Measurements from ENCODE around the gene DEXI. TPM values are rescaled to one million over a fixed set of nuclear protein-coding genes. Genes with fewer than 3 reads are reported as not detected.

DEXI gene
- total RNA-seq, 2 experiments from 2014 or later, result 24.2 to 24.7 TPM

- H3K27me3 Mint-ChIP-seq, result no peaks in the 10 kb centered on the region
- H3K4me1 Mint-ChIP-seq, result peaks cover 87% of the 10 kb centered on the region
- H3K9me3 Mint-ChIP-seq, result no peaks in the 10 kb centered on the region
- H3K27ac Mint-ChIP-seq, result peak overlapping the region; percentile 44
- H3K4me3 Mint-ChIP-seq, result peak overlapping the region; percentile 51
- POLR2A ChIA-PET, result interaction anchor here (0.9 to 3.3 kb wide), 4 partner anchors 10 to 195 kb away, joined by 4 to 16 read pairs (median 8); partner anchors contain the start of genes CIITA and NUBP1
- no peak for DNase-seq
- CTCF ChIA-PET, result interaction anchor here (0.9 to 1.9 kb wide), 2 partner anchors 20 to 61 kb away, joined by 4 to 5 read pairs; no protein-coding TSS in a partner anchor
- peaks cover 30% of the 10 kb centered on the region for H3K36me3 Mint-ChIP-seq (ENCODE audit: low read depth)
Observed at GRCh38 chr16:10938796-10939648, 3.2 kb downstream of the DEXI start.

- H3K27ac Mint-ChIP-seq, result peak overlapping the region; percentile 44
- H3K4me3 Mint-ChIP-seq, result peak overlapping the region; percentile 51
- peak; percentile 51 for DNase-seq
- ChIA-PET CTCF (interaction anchor here (2.2 to 2.3 kb wide), 2 partner anchors 19 to 201 kb away, joined by 7 to 11 read pairs; no protein-coding TSS in a partner anchor), POLR2A (interaction anchor here (1.0 to 3.3 kb wide), 3 partner anchors 12 to 61 kb away, joined by 3 to 16 read pairs (median 11); partner anchors contain the start of gene CIITA)
- H3K27me3 Mint-ChIP-seq, result no peaks in the 10 kb centered on the region
- peaks cover 89% of the 10 kb centered on the region for H3K4me1 Mint-ChIP-seq
- H3K36me3 Mint-ChIP-seq (ENCODE audit: low read depth), result peaks cover 30% of the 10 kb centered on the region
- no peaks in the 10 kb centered on the region for H3K9me3 Mint-ChIP-seq
Observed at GRCh38 chr16:10938321-10938720, 3.9 kb downstream of the DEXI start.

GRCh38 chr16:10937068-10937859 lies 5.0 kb downstream of the DEXI start:
- peak; percentile 25 for DNase-seq
- Mint-ChIP-seq H3K27ac (peak overlapping the region; percentile 45), H3K9me3 (no peaks in the 10 kb centered on the region), H3K27me3 (no peaks in the 10 kb centered on the region), H3K4me1 (peaks cover 83% of the 10 kb centered on the region), H3K36me3 (ENCODE audit: low read depth) (peaks cover 30% of the 10 kb centered on the region), H3K4me3 (peak overlapping the region; percentile 51)
- CTCF ChIA-PET, result interaction anchor here (0.9 to 2.3 kb wide), 7 partner anchors 10 to 423 kb away, joined by 3 to 11 read pairs (median 4); partner anchors contain the start of gene CIITA
- POLR2A ChIA-PET, result interaction anchor here (0.6 to 3.3 kb wide), 9 partner anchors 11 to 1846 kb away, joined by 3 to 16 read pairs (median 3); partner anchors contain the start of genes CIITA and HAPSTR1

GRCh38 chr16:10936272-10936984 lies 5.8 kb downstream of the DEXI start:
- Mint-ChIP-seq H3K9me3 (no peaks in the 10 kb centered on the region), H3K27ac (no peak overlapping the region), H3K4me3 (no peak overlapping the region), H3K4me1 (peaks cover 81% of the 10 kb centered on the region), H3K36me3 (ENCODE audit: low read depth) (peaks cover 30% of the 10 kb centered on the region), H3K27me3 (no peaks in the 10 kb centered on the region)
- DNase-seq, result no peak
- POLR2A ChIA-PET, result interaction anchor here (0.6 to 3.3 kb wide), 8 partner anchors 10 to 1845 kb away, joined by 3 to 16 read pairs (median 3); partner anchors contain the start of genes CIITA and HAPSTR1
- CTCF ChIA-PET, result interaction anchor here (1.2 to 2.3 kb wide), 6 partner anchors 17 to 422 kb away, joined by 3 to 11 read pairs (median 6); partner anchors contain the start of gene CIITA

- no peaks in the 10 kb centered on the region for H3K9me3 Mint-ChIP-seq
- H3K27me3 Mint-ChIP-seq, result no peaks in the 10 kb centered on the region
- peaks cover 72% of the 10 kb centered on the region for H3K4me1 Mint-ChIP-seq
- H3K36me3 Mint-ChIP-seq (ENCODE audit: low read depth), result peaks cover 30% of the 10 kb centered on the region
- ChIA-PET POLR2A (no interaction called here), CTCF (no interaction called here)
- no peak overlapping the region for H3K4me3 Mint-ChIP-seq
- DNase-seq, result no peak
- no peak overlapping the region for H3K27ac Mint-ChIP-seq
Observed at GRCh38 chr16:10935226-10935915, 6.9 kb downstream of the DEXI start.

GRCh38 chr16:10934325-10935107 lies 7.8 kb downstream of the DEXI start:
- Mint-ChIP-seq H3K4me1 (peaks cover 67% of the 10 kb centered on the region), H3K27ac (peak overlapping the region; percentile 14), H3K36me3 (ENCODE audit: low read depth) (peaks cover 31% of the 10 kb centered on the region), H3K4me3 (no peak overlapping the region), H3K9me3 (no peaks in the 10 kb centered on the region), H3K27me3 (no peaks in the 10 kb centered on the region)
- ChIA-PET POLR2A (interaction anchor here (1.3 to 1.5 kb wide), 2 partner anchors 15 to 18 kb away, joined by 3 read pairs; no protein-coding TSS in a partner anchor), CTCF (no interaction called here)
- no peak for DNase-seq

GRCh38 chr16:10933865-10934264 lies 8.4 kb downstream of the DEXI start:
- ChIA-PET CTCF (no interaction called here), POLR2A (interaction anchor here (1.3 to 1.5 kb wide), 2 partner anchors 14 to 17 kb away, joined by 3 read pairs; no protein-coding TSS in a partner anchor)
- Mint-ChIP-seq H3K4me1 (peaks cover 61% of the 10 kb centered on the region), H3K4me3 (no peak overlapping the region), H3K9me3 (no peaks in the 10 kb centered on the region), H3K27ac (no peak overlapping the region), H3K27me3 (no peaks in the 10 kb centered on the region), H3K36me3 (ENCODE audit: low read depth) (peaks cover 27% of the 10 kb centered on the region)
- no peak for DNase-seq

GRCh38 chr16:10932959-10933710 lies 9.1 kb downstream of the DEXI start:
- POLR2A ChIA-PET, result interaction anchor here (1.2 to 2.1 kb wide), 3 partner anchors 8 to 180 kb away, joined by 3 to 10 read pairs (median 3); partner anchors contain the start of gene DEXI
- no peak overlapping the region for H3K4me3 Mint-ChIP-seq
- peaks cover 25% of the 10 kb centered on the region for H3K36me3 Mint-ChIP-seq (ENCODE audit: low read depth)
- H3K4me1 Mint-ChIP-seq, result peaks cover 54% of the 10 kb centered on the region
- H3K27ac Mint-ChIP-seq, result no peak overlapping the region
- H3K9me3 Mint-ChIP-seq, result no peaks in the 10 kb centered on the region
- CTCF ChIA-PET, result interaction anchor here (1.5 to 1.6 kb wide), 3 partner anchors 14 to 412 kb away, joined by 4 to 6 read pairs (median 5); no protein-coding TSS in a partner anchor
- DNase-seq, result no peak
- no peaks in the 10 kb centered on the region for H3K27me3 Mint-ChIP-seq

GRCh38 chr16:10931977-10932632 lies 10.2 kb downstream of the DEXI start:
- H3K4me1 Mint-ChIP-seq, result peaks cover 43% of the 10 kb centered on the region
- no peak overlapping the region for H3K4me3 Mint-ChIP-seq
- CTCF ChIA-PET, result interaction anchor here (1.5 to 1.6 kb wide), 3 partner anchors 13 to 411 kb away, joined by 4 to 6 read pairs (median 5); no protein-coding TSS in a partner anchor
- DNase-seq, result no peak
- H3K9me3 Mint-ChIP-seq, result no peaks in the 10 kb centered on the region
- H3K27me3 Mint-ChIP-seq, result no peaks in the 10 kb centered on the region
- H3K27ac Mint-ChIP-seq, result no peak overlapping the region
- POLR2A ChIA-PET, result interaction anchor here (0.5 to 2.1 kb wide), 3 partner anchors 9 to 1756 kb away, joined by 3 to 10 read pairs (median 4); partner anchors contain the start of gene DEXI
- peaks cover 27% of the 10 kb centered on the region for H3K36me3 Mint-ChIP-seq (ENCODE audit: low read depth)

- ChIA-PET CTCF (no interaction called here), POLR2A (no interaction called here)
- Mint-ChIP-seq H3K9me3 (no peaks in the 10 kb centered on the region), H3K36me3 (ENCODE audit: low read depth) (peaks cover 24% of the 10 kb centered on the region), H3K4me1 (peaks cover 34% of the 10 kb centered on the region), H3K4me3 (no peak overlapping the region), H3K27me3 (no peaks in the 10 kb centered on the region), H3K27ac (no peak overlapping the region)
- no peak for DNase-seq
Observed at GRCh38 chr16:10931134-10931533, 11.1 kb downstream of the DEXI start.
